Posterior vena cava (tissue), 2 donors: Measurements from ENCODE around the gene ZNF667. TPM values are rescaled to one million over a fixed set of nuclear protein-coding genes. Genes with fewer than 3 reads are reported as not detected.

Experiments used
- DNase-seq: peaks from one replicate; pipeline ENCODE4 v3.0.0-alpha.2; 2020; ENCODE audit warnings: low spot score
- intact Hi-C, 2 donors: fragments of 100-400 bp; cut with DNase I; formaldehyde crosslinking; loops; one replicate each; pipeline versions ENCODE4 v1.14.1 to v1.14.2; 2022 to 2023
- total RNA-seq, 2 donors: library from RNA; stranded (reverse); fragmentation: NEBNext Ultra II Directional; extraction: Animal tissue kit (Norgen Biotek cat#: 25700); gene quantifications; one replicate each; pipeline ENCODE4 v1.2.1, GENCODE V29; 2021
- donor health status: DM: yes; HTN: yes; CAD: no.
- donor health status: DM: yes; HTN: yes; CAD: no.

ZNF667 gene
- total RNA-seq, 2 donors from 2014 or later: 3.8 to 4.0 TPM

- intact Hi-C loops: no loop called here
- no peak for DNase-seq
Measured at GRCh38 chr19:56400485-56400884, 76.7 kb downstream of the ZNF667 start.

- intact Hi-C loops: no loop called here
Measured at GRCh38 chr19:56398809-56399208, 78.3 kb downstream of the ZNF667 start.

GRCh38 chr19:56393119-56394012 is 83.8 kb downstream of the ZNF667 start, which contains the start of gene ZNF582:
Gene ZNF582 (minus strand): TSS chr19:56393534. CDS start chr19:56391752, 1,782 bp downstream.
- peak; percentile 99 for DNase-seq
- intact Hi-C loops: no loop called here

More at GRCh38 chr19:56398809-56399208, 78.3 kb downstream of the ZNF667 start:
- no peak for DNase-seq

Other genes with a start within 250 kb of the ZNF667 start
- gene EDDM13, start 204.6 kb downstream of the ZNF667 start, total RNA-seq: not detected
- 1 to 10 TPM; 8.5 to 10.0 TPM for gene ZSCAN5A, start 162.5 kb downstream of the ZNF667 start, total RNA-seq
- gene ZNF582, start 83.8 kb downstream of the ZNF667 start, total RNA-seq: 1 to 10 TPM; 3.0 to 3.7 TPM
- gene ZNF583, start 73.0 kb downstream of the ZNF667 start, total RNA-seq: 10 to 100 TPM in 1 of 2 donors, 1 to 10 TPM in 1; 9.6 to 10.8 TPM
- 1 to 10 TPM; 7.7 to 9.4 TPM for gene ZNF471, start 30.5 kb upstream of the ZNF667 start, total RNA-seq
- 10 to 100 TPM in 1 of 2 donors, 1 to 10 TPM in 1; 9.3 to 11.9 TPM for gene ZFP28, start 61.6 kb upstream of the ZNF667 start, total RNA-seq
- gene ZNF470, start 90.1 kb upstream of the ZNF667 start, total RNA-seq: 1 to 10 TPM; 6.6 to 8.2 TPM
- gene ZNF71, start 118.0 kb upstream of the ZNF667 start, total RNA-seq: 10 to 100 TPM in 1 of 2 donors, 1 to 10 TPM in 1; 8.4 to 11.1 TPM
- under 1 TPM; 0.71 to 0.74 TPM for gene SMIM17, start 165.8 kb upstream of the ZNF667 start, total RNA-seq
- gene ZNF835, start 194.4 kb upstream of the ZNF667 start, total RNA-seq: 1 to 10 TPM; 1.7 to 2.0 TPM